Measurements from ENCODE around the gene TRAPPC2. TPM values are rescaled to one million over a fixed set of nuclear protein-coding genes. Genes with fewer than 3 reads are reported as not detected.
"Not testable (repeated sequence)": the region's sequence is repeated elsewhere in the genome, so short reads cannot be mapped to it uniquely, and the experiment has no call there.

TRAPPC2 gene
- total RNA-seq, 2 donors from 2014 or later, result 8.9 to 9.1 TPM

DNA sequence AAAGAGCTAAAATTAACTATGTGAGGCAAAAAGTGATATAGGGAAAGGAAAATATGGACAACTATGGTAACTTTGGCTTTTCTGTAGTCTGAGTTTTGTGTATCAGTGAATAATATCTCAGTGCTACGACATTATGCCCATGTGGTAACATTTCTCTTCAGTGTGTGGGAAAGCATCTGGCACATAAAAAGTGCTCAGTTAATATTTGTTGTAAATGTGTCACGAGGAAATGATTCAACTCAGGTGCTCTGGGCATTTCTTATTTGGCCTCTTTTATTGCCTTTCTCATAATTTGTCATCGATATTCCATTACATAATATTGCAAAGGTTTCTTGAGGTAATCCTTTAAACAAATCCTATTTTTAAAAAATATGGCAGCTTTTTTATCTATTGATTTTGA is 17.7 kb upstream of the TRAPPC2 start:
- no peak for DNase-seq
- ATAC-seq, result no peak
- intact Hi-C loops (cut with DNase I), result loop anchor here (5.0 to 10.0 kb wide), 2 partner anchors 95 to 283 kb away; no protein-coding TSS in a partner anchor

GRCh38 chrX:13750812-13751211 is 16.4 kb upstream of the TRAPPC2 start:
- DNase-seq, result no peak
- ATAC-seq, result no peak
- intact Hi-C loops (cut with DNase I), result loop anchor here (5.0 to 10.0 kb wide), 2 partner anchors 94 to 284 kb away; no protein-coding TSS in a partner anchor

- DNase-seq (no peak), ATAC-seq (peak in 1 of 2 donors; percentile 30)
- intact Hi-C loops (cut with DNase I), result loop anchor here (5.0 to 10.0 kb wide), 2 partner anchors 93 to 285 kb away; no protein-coding TSS in a partner anchor
These were observed 15.8 kb upstream of the TRAPPC2 start for GRCh38 chrX:13750204-13750603.

DNA sequence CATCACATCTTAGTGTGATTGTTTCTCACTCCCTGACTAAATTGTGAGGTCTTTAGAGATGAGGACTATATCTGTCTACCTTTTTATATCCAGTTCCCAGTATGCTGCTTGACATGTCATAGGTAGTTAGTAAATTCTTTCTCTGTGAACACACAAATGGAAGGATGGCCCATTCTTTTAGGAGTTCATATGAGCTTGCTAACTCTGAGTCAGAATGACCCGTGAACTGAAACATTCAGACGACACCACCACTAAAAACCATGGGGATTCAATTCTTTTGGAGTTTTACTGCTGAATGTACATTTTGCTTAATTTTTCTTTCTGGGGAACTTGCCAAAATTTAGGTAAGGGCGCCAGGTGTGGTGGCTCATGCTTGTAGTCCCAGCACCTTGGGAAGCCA is 14.1 kb upstream of the TRAPPC2 start:
- DNase-seq, result no peak
- intact Hi-C loops (cut with DNase I), result loop anchor here in 1 of 2 donors (5.0 kb wide), 2 partner anchors 91 to 241 kb away; no protein-coding TSS in a partner anchor
- no peak for ATAC-seq

DNA sequence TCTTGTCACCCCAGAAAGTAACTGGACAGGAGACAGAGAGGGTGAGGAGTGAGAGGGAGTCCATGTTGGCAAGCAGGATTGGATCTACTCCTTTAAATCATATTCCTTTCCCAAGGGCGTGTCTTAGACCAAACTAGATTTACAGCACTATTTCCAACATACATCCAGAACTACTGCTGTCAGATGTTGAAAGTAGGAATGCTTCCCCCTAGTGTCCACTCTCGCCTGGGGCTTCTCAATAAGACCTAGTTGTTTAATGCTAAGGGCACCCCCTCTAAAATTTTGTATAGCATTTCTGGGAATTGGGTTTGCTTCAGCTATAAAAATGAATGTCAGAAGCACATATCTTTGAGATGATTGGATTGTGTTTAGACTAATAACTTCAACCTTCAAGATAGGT is 13.4 kb upstream of the TRAPPC2 start:
- peak; percentile 44 to 56 for ATAC-seq
- DNase-seq, result no peak
- intact Hi-C loops (cut with DNase I), result loop anchor here in 1 of 2 donors (5.0 kb wide), 2 partner anchors 91 to 241 kb away; no protein-coding TSS in a partner anchor

GRCh38 chrX:13742397-13743176 is 8.2 kb upstream of the TRAPPC2 start:
- no peak for ATAC-seq
- DNase-seq, result no peak
- intact Hi-C loops (cut with DNase I), result no loop called here

GRCh38 chrX:13741695-13742094 is 7.3 kb upstream of the TRAPPC2 start:
- no peak for ATAC-seq
- intact Hi-C loops (cut with DNase I), result no loop called here
- no peak for DNase-seq

GRCh38 chrX:13733506-13733905 is 914 bp downstream of the TRAPPC2 start:
- intact Hi-C loops (cut with DNase I), result no loop called here
- no peak for ATAC-seq
- DNase-seq, result no peak

DNA sequence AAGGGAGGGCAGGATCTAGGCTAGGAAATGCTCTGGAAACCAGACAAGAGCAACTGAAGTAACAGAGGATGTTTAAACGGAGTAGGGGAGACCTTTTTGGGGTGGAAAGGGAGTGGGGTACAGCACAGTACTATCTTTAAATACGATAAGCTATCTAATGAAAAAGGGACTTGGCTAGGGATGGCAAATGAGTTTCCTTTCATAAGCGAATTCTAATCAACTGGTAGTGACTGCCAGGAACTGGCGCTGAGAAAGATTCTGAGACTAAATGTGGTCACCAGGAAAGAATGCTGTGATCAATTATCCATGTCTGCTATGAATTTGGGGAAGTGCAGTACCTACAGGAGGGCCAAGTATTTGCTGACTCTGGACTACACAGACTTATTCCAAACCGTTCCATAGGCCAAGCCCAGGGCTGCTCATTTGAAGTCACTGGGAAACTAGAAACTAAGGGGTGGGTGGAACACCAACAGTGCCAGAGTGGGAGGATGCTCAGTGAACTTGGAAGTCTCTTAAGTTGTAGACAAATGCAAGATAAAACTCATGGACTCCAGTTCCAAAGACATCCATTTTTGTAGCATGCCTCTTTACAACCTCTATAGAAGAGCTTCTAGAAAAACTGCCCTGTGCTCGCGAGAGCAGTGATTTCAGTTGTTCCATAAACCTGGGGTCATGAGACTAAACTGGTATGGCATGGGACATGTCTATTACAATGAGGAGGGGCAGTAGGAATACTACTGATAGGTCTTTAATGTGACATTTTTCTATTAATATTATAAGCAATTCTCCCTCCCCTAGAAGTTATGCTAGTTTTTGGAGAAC is 2.0 kb downstream of the TRAPPC2 start:
- no peak for DNase-seq
- intact Hi-C loops (cut with DNase I), result no loop called here
- no peak for ATAC-seq

DNA sequence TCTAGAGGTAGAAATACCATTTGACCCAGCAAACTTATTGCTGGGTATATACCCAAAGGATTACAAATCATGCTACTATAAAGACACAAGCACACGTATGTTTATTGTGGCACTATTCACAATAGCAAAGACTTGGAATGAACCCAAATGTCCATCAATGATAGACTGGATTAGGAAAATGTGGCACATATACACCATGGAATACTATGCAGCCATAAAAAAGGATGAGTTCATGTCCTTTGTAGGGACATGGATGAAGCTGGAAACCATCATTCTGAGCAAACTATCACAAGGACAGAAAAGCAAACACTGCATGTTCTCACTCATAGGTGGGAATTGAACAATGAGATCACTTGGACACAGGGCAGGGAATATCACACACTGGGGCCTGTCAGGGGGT is 3.9 kb downstream of the TRAPPC2 start:
- intact Hi-C loops (cut with DNase I); DNase-seq; ATAC-seq: not testable (repeated sequence)

DNA sequence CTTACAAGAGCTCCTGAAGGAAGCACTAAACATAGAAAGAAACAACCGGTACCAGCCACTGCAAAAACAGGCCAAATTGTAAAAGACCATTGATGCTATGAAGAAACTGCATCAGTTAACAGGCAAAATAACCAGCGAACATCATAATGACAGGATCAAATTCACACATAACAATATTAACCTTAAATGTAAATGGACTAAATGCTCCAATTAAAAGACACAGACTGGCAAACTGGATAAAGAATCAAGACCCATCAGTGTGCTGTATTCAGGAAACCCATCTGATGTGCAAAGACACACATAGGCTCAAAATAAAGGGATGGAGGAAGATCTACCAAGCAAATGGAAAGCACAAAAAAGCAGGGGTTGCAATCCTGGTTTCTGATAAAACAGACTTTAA is 7.8 kb downstream of the TRAPPC2 start:
- intact Hi-C loops (cut with DNase I); DNase-seq; ATAC-seq: not testable (repeated sequence)

DNA sequence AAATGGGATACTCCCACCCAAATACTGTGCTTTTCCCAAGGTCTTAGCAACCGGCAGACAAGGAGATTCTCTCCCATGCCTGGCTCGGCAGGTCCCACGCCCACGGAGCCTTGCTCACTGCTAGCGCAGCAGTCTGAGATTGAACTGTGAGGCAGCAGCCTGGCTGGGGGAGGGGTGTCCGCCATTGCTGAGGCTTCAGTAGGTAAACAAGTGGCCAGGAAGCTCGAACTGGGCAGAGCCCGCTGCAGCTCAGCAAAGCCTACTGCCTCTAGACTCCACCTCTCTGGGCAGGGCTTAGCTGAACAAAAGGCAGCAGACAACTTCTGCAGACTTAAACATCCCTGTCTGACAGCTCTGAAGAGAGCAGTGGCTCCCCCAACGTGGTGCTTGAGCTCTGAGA is 9.5 kb downstream of the TRAPPC2 start:
- ATAC-seq; DNase-seq; intact Hi-C loops (cut with DNase I): not testable (repeated sequence)

DNA sequence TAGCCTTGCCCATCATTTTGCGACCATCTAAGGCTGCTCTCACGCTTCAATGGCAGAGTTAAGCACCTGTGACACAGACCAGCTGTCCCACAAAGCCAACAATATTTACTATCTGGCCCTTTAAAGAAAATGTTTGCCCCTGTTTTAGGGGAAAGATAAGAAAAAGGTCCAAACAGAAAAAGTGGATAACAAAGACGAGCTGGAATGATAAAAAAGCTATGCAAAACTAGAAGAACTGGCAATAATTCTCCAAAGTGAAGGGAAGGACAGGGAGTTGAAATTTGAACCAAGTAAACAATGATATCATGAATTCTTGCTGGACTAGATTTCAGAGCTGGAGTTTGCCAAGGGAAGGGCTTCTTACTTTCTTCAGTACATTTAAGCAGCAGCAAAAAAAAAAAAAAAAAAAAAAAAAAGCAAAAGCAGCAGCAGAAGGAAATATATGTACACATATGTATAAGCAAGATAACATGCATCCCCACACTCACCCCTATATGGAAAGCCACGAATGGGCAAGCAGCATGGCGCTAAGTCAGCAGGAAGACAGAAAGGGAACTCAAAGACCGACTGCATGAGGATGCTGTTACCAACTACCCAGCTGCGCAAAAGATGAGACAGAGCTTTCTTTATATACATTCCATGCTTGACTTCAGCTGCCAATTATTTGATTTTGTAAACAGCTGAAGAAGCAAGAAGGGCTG is 12.5 kb downstream of the TRAPPC2 start:
- DNase-seq (no peak), ATAC-seq (peak in 1 of 2 donors; percentile 64)
- intact Hi-C loops (cut with DNase I), result no loop called here

DNA sequence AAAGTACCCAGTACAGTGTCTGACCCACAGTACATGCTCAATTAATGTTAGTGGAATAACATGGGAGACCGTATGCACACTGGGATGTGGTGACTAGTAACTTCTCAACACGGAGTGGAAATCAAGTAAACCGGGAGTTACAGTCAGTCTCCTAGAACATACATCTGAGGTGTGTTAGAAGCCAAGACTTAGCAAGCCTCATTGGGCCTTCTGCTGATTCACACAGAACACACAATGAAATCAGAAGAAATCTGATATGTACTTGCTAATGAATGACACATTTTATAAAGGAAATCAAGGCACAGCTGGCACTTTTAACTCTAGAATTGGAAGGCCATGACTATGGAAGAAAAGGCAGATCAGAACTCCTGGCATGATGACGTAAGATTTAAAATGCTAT is 13.0 kb downstream of the TRAPPC2 start:
- intact Hi-C loops (cut with DNase I), result no loop called here
- ATAC-seq (no peak), DNase-seq (no peak)

DNA sequence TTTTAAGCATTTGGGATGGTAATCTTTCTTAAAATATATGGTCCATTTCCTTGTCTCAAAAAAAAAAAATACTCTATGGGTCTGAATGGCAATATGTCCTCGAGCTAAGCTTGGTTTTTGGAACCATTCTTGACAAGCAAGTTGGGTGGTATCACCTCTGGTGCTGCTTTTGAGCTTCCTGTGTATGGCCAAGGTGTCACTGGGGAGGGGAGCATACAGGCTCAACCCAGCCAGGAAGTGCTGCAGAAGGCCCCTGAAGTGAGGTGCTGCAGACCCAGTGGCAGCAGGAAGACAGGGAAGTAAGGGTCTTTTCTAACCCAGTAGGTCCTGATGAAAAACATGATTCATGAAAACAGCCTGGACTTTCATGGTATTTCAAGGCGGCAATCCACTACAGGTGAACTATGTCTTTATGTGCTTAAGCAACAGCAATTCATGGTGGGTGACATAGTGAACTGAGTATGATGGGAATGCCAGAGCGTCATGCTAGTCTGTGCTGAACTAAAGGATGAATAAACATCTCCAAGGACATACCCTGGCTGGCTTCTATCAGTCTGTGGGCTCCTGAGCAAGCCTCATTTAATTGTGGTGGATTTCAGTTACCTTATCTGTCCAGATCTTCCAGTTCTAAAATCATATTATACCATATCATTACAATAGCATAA is 15.1 kb downstream of the TRAPPC2 start:
- no peak for DNase-seq
- no peak for ATAC-seq
- intact Hi-C loops (cut with DNase I), result no loop called here

DNA sequence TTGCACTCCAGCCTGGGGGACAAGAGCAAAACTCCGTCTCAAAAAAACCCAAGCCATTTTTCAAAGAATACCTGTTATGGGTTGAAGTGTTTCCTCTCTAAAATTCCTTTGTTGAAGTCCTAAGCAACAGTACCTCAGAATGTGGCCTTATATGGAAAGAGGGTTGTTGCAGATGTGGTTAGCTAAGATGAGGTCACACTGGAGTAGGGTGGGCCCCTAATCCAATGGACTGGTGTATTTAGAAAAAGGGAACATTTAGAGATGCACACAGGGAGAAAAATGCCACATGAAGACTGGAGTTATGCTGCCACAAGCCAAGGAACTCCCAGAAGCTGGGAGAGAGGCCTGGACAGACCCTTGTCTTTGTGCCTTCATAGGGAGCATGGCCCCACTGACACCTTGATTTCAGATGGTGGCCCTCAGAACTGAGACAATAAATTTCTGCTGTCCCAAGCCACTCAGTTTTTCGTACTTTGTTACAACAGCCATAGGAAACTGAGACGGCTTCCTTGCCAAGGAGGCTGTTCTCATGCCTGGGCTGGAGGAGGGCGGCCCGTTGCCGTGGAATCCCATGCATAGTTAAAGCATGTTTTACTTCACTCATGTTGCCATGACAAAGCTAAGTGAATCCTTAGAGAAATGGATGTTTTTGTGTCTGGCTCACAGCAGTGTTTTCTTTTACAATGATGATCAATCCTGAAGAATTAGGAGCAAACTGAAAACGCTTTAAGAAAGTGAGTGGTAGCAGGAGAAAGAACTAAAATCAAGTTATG is 16.5 kb downstream of the TRAPPC2 start:
- intact Hi-C loops (cut with DNase I), result no loop called here
- DNase-seq (peak; percentile 44), ATAC-seq (peak; percentile 70 to 89)

DNA sequence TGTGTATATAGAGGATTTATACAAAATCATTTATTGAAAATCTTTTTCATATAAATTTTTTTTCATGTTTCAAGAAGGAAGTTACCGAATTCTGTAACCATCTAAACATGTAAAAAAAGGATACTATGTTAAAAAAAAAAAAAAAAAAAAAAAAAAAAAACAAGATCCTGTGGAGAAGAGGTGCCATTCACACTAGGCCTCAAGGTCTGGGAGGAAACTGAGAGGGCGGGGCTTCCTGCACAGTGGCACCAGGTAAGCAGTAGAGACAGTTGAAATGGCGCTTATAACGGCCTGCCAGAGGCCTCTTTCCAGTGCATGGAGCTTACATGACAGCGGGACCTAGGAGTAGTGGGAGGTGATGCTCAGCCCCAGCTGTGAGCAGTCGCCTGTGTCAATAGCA is 17.5 kb downstream of the TRAPPC2 start:
- ATAC-seq (peak in 1 of 2 donors; percentile 44), DNase-seq (no peak)
- intact Hi-C loops (cut with DNase I), result no loop called here

DNA sequence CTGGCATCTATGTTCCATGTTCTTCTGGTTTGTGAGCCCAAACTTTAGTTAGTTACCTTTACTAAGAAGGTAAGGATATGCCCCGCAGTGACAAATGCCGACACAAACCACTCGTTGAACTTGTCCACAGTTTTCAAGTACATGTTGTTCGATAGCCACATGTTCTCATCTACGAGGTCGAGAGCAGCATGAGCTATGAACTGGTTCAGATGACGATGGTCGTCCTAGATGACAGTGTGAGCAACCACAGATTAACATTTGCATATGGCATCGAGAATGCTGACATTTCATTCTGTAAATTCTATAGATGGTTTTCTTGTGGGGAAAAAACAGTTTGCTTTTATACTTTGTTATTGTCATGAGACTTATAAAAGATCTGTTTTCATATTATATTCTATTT is 18.0 kb downstream of the TRAPPC2 start:
- intact Hi-C loops (cut with DNase I), result no loop called here
- DNase-seq, result no peak
- no peak for ATAC-seq
